GM19239 (cell line): Measurements from ENCODE around the gene S100A12.

Source experiments
- DNase-seq: peaks from one replicate; pipeline ENCODE4 v3.0.0; 2011; ENCODE audit warnings: low spot score; ENCODE audit not compliant: insufficient read length
- FAIRE-seq: peaks from 2 replicates; lab custom pipeline; 2011; peaks lifted over from hg19 to GRCh38; lab: Jason Lieb, UNC

Gene S100A12

GRCh38 chr1:153342178-153342577 lies 33.2 kb downstream of the S100A12 start:
- no peak for FAIRE-seq
- no peak for DNase-seq

DNA sequence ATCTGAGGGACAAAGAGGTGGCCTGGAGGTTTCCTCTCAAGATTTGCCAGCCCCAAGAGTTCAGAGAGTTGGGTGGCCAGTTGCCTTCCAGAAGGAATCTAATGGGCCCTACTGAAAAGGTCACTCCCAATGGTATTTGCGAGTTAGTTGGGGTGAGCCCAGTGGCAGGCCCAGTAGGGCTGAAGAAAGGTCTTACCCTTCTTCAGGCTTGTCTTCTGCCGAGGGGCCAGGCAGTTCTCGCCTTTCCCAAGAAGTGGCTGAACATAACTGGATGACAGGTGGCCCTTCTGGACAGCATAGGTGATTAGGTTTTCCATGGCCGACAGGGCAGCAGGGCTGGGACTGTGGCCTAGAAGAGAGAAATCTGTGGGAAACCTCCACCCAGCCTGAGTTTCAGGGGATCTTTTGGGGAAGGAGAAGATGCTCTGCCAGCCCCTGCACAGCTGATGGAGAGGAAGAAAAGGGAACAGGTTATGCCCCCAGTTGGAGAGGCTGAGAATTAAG lies 33.9 kb downstream of the S100A12 start:
- DNase-seq (no peak), FAIRE-seq (no peak)

DNA sequence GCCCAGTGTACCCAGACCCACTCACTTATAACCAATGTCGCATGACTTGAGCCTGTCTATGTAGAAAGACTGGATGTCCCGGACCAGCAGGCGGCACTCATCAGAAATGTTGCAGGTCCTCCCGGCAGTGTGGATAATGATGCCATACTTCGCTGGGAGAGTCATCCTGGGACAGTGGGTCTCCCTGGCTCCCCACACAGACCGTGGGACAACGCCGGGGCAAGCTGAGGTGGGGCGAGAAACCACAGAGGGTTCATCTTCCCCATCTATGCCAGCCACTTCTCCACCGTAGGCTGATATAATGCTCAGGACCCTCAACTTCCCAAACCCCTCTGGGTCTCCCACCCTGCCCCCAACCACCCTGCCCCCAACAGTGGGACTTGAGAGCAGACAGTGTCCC lies 35.1 kb downstream of the S100A12 start:
- DNase-seq (no peak), FAIRE-seq (no peak)

DNA sequence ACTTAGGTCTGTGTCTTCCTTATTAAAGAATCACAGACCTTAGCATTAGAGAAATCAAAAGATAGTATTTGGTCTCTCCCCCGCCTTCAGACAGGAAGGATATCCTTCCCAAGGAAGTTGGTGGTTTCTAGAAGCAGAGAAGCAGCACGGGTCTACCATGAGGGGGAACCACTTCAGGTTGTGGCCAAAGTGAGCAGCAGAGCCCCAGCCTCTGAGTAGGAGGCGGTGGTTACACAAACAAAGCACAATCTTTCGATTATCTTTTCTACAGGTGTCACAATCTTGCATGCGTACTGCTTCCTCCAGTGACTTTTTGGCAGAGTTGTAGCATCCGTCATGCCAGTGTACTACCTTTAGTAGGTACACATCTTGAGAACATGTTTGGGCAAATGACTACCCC lies 35.6 kb downstream of the S100A12 start:
- DNase-seq, result no peak
- FAIRE-seq, result no peak

- DNase-seq (no peak), FAIRE-seq (no peak)
These were observed 37.2 kb downstream of the S100A12 start for GRCh38 chr1:153337980-153338853.

DNA sequence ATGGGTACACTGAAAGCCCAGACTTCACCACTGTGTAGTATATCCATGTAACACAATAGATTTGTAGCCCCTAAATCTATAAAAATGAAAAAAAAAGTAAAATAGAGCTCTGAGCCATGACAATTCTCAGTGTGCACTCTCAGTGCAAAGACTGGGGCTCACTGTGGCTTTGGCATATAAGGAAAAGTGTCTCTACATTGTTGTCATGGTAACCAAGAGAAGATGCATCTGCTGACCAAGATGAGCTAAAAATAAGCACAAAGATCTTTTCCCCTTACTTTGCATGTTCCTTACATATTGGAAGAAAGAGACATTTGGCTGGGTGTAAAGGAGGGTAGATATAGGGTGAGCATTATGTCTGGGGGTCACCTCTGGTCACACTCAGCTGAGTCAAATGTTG lies 38.8 kb downstream of the S100A12 start:
- FAIRE-seq, result no peak
- no peak for DNase-seq

GRCh38 chr1:153333902-153334301 lies 41.5 kb downstream of the S100A12 start:
- DNase-seq, result no peak
- FAIRE-seq, result no peak

DNA sequence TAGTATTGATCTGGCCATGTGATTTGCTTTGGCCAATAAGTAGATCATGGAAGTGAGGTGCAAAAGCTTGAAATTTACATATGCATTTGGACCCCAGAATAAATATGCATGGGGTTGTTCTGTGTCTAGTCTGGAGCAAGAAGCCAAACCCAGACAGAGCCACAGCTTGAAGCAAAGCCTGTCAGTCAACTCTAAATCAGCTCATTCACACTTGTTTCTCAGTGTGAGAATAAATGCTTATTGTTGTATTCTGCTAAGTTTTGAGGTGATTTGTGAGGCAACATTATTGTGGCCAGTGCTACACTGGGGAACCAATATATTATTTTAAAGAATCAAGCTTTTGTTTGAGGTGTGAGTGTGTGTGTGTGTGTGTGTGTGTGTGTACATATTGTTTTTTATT lies 50.5 kb downstream of the S100A12 start:
- FAIRE-seq (no peak), DNase-seq (no peak)
